ENCODE data around the gene NPW. TPM values are rescaled to one million over a fixed set of nuclear protein-coding genes. Genes with fewer than 3 reads are reported as not detected.

Gene NPW
- total and polyA plus RNA-seq, 2 donors (not counting 3 experiments of a cell fraction or from before 2014, with no cell fraction given), result 0.84 to 3.3 TPM

GRCh38 chr16:2032285-2033056 is 12.9 kb downstream of the NPW start:
- H2AFZ ChIP-seq (ENCODE audit: low read depth, low read length), result no peak overlapping the region
- H4K20me1 ChIP-seq (replicated peaks; ENCODE audit: control insufficient read depth, extremely low read depth, insufficient read depth, low read length), result no peaks in the 10 kb centered on the region
- no peaks in the 10 kb centered on the region for H3K9me3 ChIP-seq (replicated peaks; ENCODE audit: control insufficient read depth, insufficient read depth, low read length)
- H3K27ac ChIP-seq (ENCODE audit: insufficient read depth, low read depth, low read length), result peak overlapping the region; percentile 77
- intact Hi-C loops (cut with micrococcal nuclease) (loop anchor here (1.0 kb wide), 1 partner anchor 15 kb away; the partner anchor contains the start of genes NTHL1 and TSC2), dilution Hi-C loops (cut with MboI; ENCODE audit: extremely low pct_ligation_motif_present, low sequenced_read_pairs) (loop anchor here (25.0 kb wide), 1 partner anchor 130 kb away; the partner anchor contains the start of gene TRAF7)
- no peak overlapping the region for H3K4me3 ChIP-seq (replicated peaks in 1 of 3; ENCODE audit: insufficient read depth in 1 of 3, low read depth in 1 of 3, low read length in 3 of 3)
- DNase-seq (ENCODE audit: low read depth, low spot score) (no peak), FAIRE-seq (peak; percentile 40)
- H3K27me3 ChIP-seq (ENCODE audit: control insufficient read depth in 2 of 2, insufficient read depth in 2 of 2, low read length in 2 of 2), result no peaks in the 10 kb centered on the region
- H3K9ac ChIP-seq (replicated peaks; ENCODE audit: extremely low read depth, insufficient read depth, low read length), result no peak overlapping the region
- peaks cover 24% of the 10 kb centered on the region for H3K79me2 ChIP-seq (ENCODE audit: control insufficient read depth, insufficient read depth, low read length)
- ChIA-PET CTCF (interaction anchor here (0.8 to 3.6 kb wide), 5 partner anchors 9 to 108 kb away, joined by 4 to 21 read pairs (median 12); partner anchors contain the start of genes NTHL1 and TSC2), POLR2A (interaction anchor here (0.6 to 1.2 kb wide), 2 partner anchors 123 to 505 kb away, joined by 4 read pairs; partner anchors contain the start of genes PDPK1 and TRAF7)
- no peaks in the 10 kb centered on the region for H3K9me1 ChIP-seq (replicated peaks; ENCODE audit: control insufficient read depth, extremely low read depth, insufficient read depth, low read length)
- H3K4me2 ChIP-seq (ENCODE audit: insufficient read depth, low read length), result peak overlapping the region; percentile 9
- H3K4me1 ChIP-seq (ENCODE audit: control insufficient read depth, extremely low read depth, insufficient read depth, low read length), result peaks cover 58% of the 10 kb centered on the region
- peaks cover 0 to 4% of the 10 kb centered on the region in 2 experiments for H3K36me3 ChIP-seq (ENCODE audit: control insufficient read depth in 2 of 2, extremely low read depth in 1 of 2, insufficient read depth in 2 of 2, low read length in 2 of 2)
- no TSS peak for BruUV-seq (replicated peaks)
- TF ChIP-seq POLR2A (IDR thresholded peaks at IDR 0.05; ENCODE audit: low read depth, low read length), result no peak
- no peak for TF ChIP-seq MYC (IDR thresholded peaks at IDR 0.05; ENCODE audit: low read depth, low read length)
- TF ChIP-seq EZH2 (IDR thresholded peaks at IDR 0.05; ENCODE audit: borderline replicate concordance, low read depth, low read length, severe bottlenecking), result no peak
- no peak for TF ChIP-seq POLR2AphosphoS5 (IDR thresholded peaks at IDR 0.05; ENCODE audit: insufficient read depth, low read depth, low read length)
- TF ChIP-seq FOS (IDR thresholded peaks at IDR 0.05; ENCODE audit: borderline replicate concordance, insufficient read depth, low read length), result no peak
- no peak for TF ChIP-seq MAX (IDR thresholded peaks at IDR 0.05; ENCODE audit: insufficient read depth, insufficient read length)
- no peak for TF ChIP-seq JUN (IDR thresholded peaks at IDR 0.05; ENCODE audit: borderline replicate concordance, insufficient read depth, insufficient read length, low read depth)
- no peak for TF ChIP-seq GATA2 (IDR thresholded peaks at IDR 0.05; ENCODE audit: insufficient read depth, insufficient read length, low read depth, low read length)
